HepG2 (cell line): ENCODE data around the gene WDR5B. TPM values are rescaled to one million over a fixed set of nuclear protein-coding genes. Genes with fewer than 3 reads are reported as not detected.

Experiments
- BRCA1 ChIP-seq: sonication (generic); formaldehyde crosslinking; IDR thresholded peaks from 2 replicates; pipeline ENCODE4 v1.4.0; 2020; ENCODE audit warnings: missing genetic modification reagents
- EEA1 ChIP-seq: sonication (generic); formaldehyde crosslinking; IDR thresholded peaks from 2 replicates; pipeline ENCODE4 v1.5.1; 2020; ENCODE audit warnings: mild to moderate bottlenecking, missing genetic modification reagents, borderline replicate concordance
- GTF3A ChIP-seq: sonication (generic); formaldehyde crosslinking; conservative IDR thresholded peaks from 2 replicates; pipeline ENCODE4 v1.4.0; 2020; ENCODE audit warnings: mild to moderate bottlenecking, missing genetic modification reagents
- HMGXB4 ChIP-seq, 2 experiments: sonication (generic) in 1 of 2; formaldehyde crosslinking in 1 of 2; IDR thresholded peaks; 2 replicates each; pipeline versions ENCODE4 v1.4.0 to v1.6.1; 2018 to 2020; ENCODE audit warnings: missing genetic modification reagents in 2 of 2, borderline replicate concordance in 1 of 2, low read depth in 1 of 2, mild to moderate bottlenecking in 1 of 2, missing biosample characterization in 1 of 2
- KLF15 ChIP-seq: sonication (generic); formaldehyde crosslinking; IDR thresholded peaks from 2 replicates; pipeline ENCODE4 v1.8.1; 2023; ENCODE audit warnings: borderline replicate concordance, mild to moderate bottlenecking, inconsistent platforms, missing genetic modification reagents, mixed read lengths
- MED1 ChIP-seq: sonication (generic); formaldehyde crosslinking; IDR thresholded peaks from 2 replicates; pipeline ENCODE4 v1.4.0; 2020; ENCODE audit warnings: missing genetic modification reagents
- NRL ChIP-seq: sonication (generic); formaldehyde crosslinking; IDR thresholded peaks from 2 replicates; pipeline ENCODE4 v1.5.0; 2020; ENCODE audit warnings: missing genetic modification reagents, mild to moderate bottlenecking, moderate library complexity, borderline replicate concordance
- RBAK ChIP-seq: sonication (generic); formaldehyde crosslinking; IDR thresholded peaks from 2 replicates; pipeline ENCODE4 v1.5.1; 2020; ENCODE audit warnings: mild to moderate bottlenecking, missing genetic modification reagents
- STAT6 ChIP-seq: sonication (generic); formaldehyde crosslinking; IDR thresholded peaks from 2 replicates; pipeline ENCODE4 v1.4.0; 2020; ENCODE audit warnings: missing genetic modification reagents, mild to moderate bottlenecking, borderline replicate concordance
- YEATS2 ChIP-seq: sonication (generic); formaldehyde crosslinking; IDR thresholded peaks from 2 replicates; pipeline ENCODE4 v1.4.0; 2020; ENCODE audit warnings: missing genetic modification reagents, borderline replicate concordance
- ZBTB2 ChIP-seq: sonication (generic); formaldehyde crosslinking; IDR thresholded peaks from 2 replicates; pipeline ENCODE4 v1.8.0; 2022; ENCODE audit warnings: low read depth, missing genetic modification reagents
- ZBTB4 ChIP-seq: sonication (generic); formaldehyde crosslinking; IDR thresholded peaks from 2 replicates; pipeline ENCODE4 v1.4.0; 2020; ENCODE audit warnings: missing genetic modification reagents, mild to moderate bottlenecking, borderline replicate concordance
- ZKSCAN8 ChIP-seq: IDR thresholded peaks from 2 replicates; pipeline ENCODE4 v1.6.1; 2016; ENCODE audit warnings: borderline replicate concordance, missing genetic modification reagents, missing compliant biosample characterization
- ZMYM3 ChIP-seq: sonication (generic); formaldehyde crosslinking; IDR thresholded peaks from 2 replicates; pipeline ENCODE4 v1.5.1; 2020; ENCODE audit warnings: mild to moderate bottlenecking, missing genetic modification reagents
- ZNF234 ChIP-seq: sonication (generic); formaldehyde crosslinking; conservative IDR thresholded peaks from 2 replicates; pipeline ENCODE4 v1.5.1; 2020; ENCODE audit warnings: mild to moderate bottlenecking, missing genetic modification reagents
- ZNF343 ChIP-seq: sonication (generic); formaldehyde crosslinking; IDR thresholded peaks from 2 replicates; pipeline ENCODE4 v1.4.0; 2020; ENCODE audit warnings: mild to moderate bottlenecking, missing genetic modification reagents
- ZNF577 ChIP-seq: sonication (generic); formaldehyde crosslinking; IDR thresholded peaks from 2 replicates; pipeline ENCODE4 v1.4.0; 2020; ENCODE audit warnings: mild to moderate bottlenecking, low read depth, missing genetic modification reagents, borderline replicate concordance
- ZNF850 ChIP-seq: sonication (generic); formaldehyde crosslinking; conservative IDR thresholded peaks from 2 replicates; pipeline ENCODE4 v1.9.0; 2021; ENCODE audit warnings: mild to moderate bottlenecking, missing genetic modification reagents
- ZNF879 ChIP-seq: sonication (generic); formaldehyde crosslinking; IDR thresholded peaks from 2 replicates; pipeline ENCODE4 v1.8.1; 2023; ENCODE audit warnings: missing genetic modification reagents
- ZSCAN31 ChIP-seq: sonication (generic); formaldehyde crosslinking; IDR thresholded peaks from 2 replicates; pipeline ENCODE4 v1.5.0; 2020; ENCODE audit warnings: low read depth, mild to moderate bottlenecking, missing genetic modification reagents
- polyA plus RNA-seq, 8 experiments: library from polyadenylated mRNA; depleted of rRNA in 3 of 8; stranded (reverse) in 7 of 8; unstranded in 1 of 8; fragments of >200 nt; fragmentation: Illumina TruSeq in 4 of 8; extraction: Trizol in 4 of 8; gene quantifications; 2 replicates each; pipeline versions ENCODE4 v1.2.1 to v1.2.3, GENCODE V29; 2011 to 2016; ENCODE audit warnings: low read depth in 4 of 8, missing spikeins in 1 of 8, mixed read lengths in 1 of 8; ENCODE audit not compliant: insufficient read depth in 1 of 8
- total RNA-seq, 5 experiments: library from RNA; depleted of rRNA; stranded (reverse); fragments of >200 nt; fragmentation: Illumina TruSeq; extraction: Trizol; gene quantifications; 2 replicates each; pipeline ENCODE4 v1.2.3, GENCODE V29; 2016; ENCODE audit warnings: low read depth in 1 of 5

WDR5B gene
- total and polyA plus RNA-seq, 2 of the 13 experiments (the other 11 are each of a cell fraction or from before 2014, with no cell fraction given), result 2.5 to 3.6 TPM

- TF ChIP-seq STAT6 (CRISPR knock-in tag) (no peak), ZNF850 (CRISPR knock-in tag) (no peak), RBAK (CRISPR knock-in tag) (no peak), ZNF234 (no peak), MED1 (CRISPR knock-in tag) (peak; percentile 74), BRCA1 (CRISPR knock-in tag) (no peak), ZBTB2 (no peak), ZKSCAN8 (peak; percentile 49; the same call in 1 of the 2 replicates), NRL (CRISPR knock-in tag) (no peak), HMGXB4 (CRISPR knock-in tag; IDR thresholded peaks at IDR 0.05; ENCODE audit: borderline replicate concordance in 1 of 2, low read depth in 1 of 2) (no peak; a peak in 1 of 4 replicates), ZNF577 (CRISPR knock-in tag) (no peak), EEA1 (CRISPR knock-in tag) (no peak), GTF3A (no peak), ZBTB4 (CRISPR knock-in tag) (no peak), ZSCAN31 (CRISPR knock-in tag) (no peak), ZNF343 (CRISPR knock-in tag) (no peak), ZNF879 (CRISPR knock-in tag) (no peak), YEATS2 (no peak), KLF15 (no peak), ZMYM3 (CRISPR knock-in tag) (no peak)
These were observed 24.0 kb downstream of the WDR5B start (continued) for GRCh38 chr3:122391681-122392446.
